ENCODE results near the gene CEACAM5. TPM values are rescaled to one million over a fixed set of nuclear protein-coding genes. Genes with fewer than 3 reads are reported as not detected.

Gene CEACAM5
- total RNA-seq, 1 donor from 2014 or later: not detected

DNA sequence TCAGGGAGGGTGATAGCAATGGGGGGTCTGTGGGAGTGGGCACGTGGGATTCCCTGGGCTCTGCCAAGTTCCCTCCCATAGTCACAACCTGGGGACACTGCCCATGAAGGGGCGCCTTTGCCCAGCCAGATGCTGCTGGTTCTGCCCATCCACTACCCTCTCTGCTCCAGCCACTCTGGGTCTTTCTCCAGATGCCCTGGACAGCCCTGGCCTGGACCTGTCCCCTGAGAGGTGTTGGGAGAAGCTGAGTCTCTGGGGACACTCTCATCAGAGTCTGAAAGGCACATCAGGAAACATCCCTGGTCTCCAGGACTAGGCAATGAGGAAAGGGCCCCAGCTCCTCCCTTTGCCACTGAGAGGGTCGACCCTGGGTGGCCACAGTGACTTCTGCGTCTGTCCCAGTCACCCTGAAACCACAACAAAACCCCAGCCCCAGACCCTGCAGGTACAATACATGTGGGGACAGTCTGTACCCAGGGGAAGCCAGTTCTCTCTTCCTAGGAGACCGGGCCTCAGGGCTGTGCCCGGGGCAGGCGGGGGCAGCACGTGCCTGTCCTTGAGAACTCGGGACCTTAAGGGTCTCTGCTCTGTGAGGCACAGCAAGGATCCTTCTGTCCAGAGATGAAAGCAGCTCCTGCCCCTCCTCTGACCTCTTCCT is 11.1 kb upstream of the CEACAM5 start:
- H3K4me3 Mint-ChIP-seq: no peak overlapping the region
- TF ChIP-seq, protein P1, sequence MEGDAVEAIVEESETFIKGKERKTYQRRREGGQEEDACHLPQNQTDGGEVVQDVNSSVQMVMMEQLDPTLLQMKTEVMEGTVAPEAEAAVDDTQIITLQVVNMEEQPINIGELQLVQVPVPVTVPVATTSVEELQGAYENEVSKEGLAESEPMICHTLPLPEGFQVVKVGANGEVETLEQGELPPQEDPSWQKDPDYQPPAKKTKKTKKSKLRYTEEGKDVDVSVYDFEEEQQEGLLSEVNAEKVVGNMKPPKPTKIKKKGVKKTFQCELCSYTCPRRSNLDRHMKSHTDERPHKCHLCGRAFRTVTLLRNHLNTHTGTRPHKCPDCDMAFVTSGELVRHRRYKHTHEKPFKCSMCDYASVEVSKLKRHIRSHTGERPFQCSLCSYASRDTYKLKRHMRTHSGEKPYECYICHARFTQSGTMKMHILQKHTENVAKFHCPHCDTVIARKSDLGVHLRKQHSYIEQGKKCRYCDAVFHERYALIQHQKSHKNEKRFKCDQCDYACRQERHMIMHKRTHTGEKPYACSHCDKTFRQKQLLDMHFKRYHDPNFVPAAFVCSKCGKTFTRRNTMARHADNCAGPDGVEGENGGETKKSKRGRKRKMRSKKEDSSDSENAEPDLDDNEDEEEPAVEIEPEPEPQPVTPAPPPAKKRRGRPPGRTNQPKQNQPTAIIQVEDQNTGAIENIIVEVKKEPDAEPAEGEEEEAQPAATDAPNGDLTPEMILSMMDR (conservative IDR thresholded peaks at IDR 0.05): no peak
- H3K4me1 Mint-ChIP-seq: no peaks in the 10 kb centered on the region
- peaks cover 12% of the 10 kb centered on the region for H3K9me3 Mint-ChIP-seq
- H3K27ac Mint-ChIP-seq (ENCODE audit: unreplicated experiment): no peak overlapping the region
- peaks cover 4% of the 10 kb centered on the region for H3K36me3 Mint-ChIP-seq (ENCODE audit: low read depth)
- no peak for DNase-seq (ENCODE audit: low read depth, low spot score)
- H3K27me3 Mint-ChIP-seq (ENCODE audit: low read depth): no peaks in the 10 kb centered on the region

DNA sequence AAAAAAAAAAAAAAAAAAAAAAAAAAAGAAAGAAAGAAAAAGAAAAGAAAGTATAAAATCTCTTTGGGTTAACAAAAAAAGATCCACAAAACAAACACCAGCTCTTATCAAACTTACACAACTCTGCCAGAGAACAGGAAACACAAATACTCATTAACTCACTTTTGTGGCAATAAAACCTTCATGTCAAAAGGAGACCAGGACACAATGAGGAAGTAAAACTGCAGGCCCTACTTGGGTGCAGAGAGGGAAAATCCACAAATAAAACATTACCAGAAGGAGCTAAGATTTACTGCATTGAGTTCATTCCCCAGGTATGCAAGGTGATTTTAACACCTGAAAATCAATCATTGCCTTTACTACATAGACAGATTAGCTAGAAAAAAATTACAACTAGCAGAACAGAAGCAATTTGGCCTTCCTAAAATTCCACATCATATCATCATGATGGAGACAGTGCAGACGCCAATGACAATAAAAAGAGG is 9.6 kb upstream of the CEACAM5 start:
- H3K4me3 Mint-ChIP-seq: no peak overlapping the region
- H3K9me3 Mint-ChIP-seq: peaks cover 12% of the 10 kb centered on the region
- H3K27me3 Mint-ChIP-seq (ENCODE audit: low read depth): no peaks in the 10 kb centered on the region

DNA sequence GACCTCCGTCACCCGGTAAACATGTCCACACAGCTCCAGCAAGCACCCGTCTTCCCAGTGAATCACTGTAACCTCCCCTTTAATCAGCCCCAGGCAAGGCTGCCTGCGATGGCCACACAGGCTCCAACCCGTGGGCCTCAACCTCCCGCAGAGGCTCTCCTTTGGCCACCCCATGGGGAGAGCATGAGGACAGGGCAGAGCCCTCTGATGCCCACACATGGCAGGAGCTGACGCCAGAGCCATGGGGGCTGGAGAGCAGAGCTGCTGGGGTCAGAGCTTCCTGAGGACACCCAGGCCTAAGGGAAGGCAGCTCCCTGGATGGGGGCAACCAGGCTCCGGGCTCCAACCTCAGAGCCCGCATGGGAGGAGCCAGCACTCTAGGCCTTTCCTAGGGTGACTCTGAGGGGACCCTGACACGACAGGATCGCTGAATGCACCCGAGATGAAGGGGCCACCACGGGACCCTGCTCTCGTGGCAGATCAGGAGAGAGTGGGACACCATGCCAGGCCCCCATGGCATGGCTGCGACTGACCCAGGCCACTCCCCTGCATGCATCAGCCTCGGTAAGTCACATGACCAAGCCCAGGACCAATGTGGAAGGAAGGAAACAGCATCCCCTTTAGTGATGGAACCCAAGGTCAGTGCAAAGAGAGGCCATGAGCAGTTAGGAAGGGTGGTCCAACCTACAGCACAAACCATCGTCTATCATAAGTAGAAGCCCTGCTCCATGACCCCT is 9.0 kb upstream of the CEACAM5 start:
- no peaks in the 10 kb centered on the region for H3K4me1 Mint-ChIP-seq
- H3K36me3 Mint-ChIP-seq (ENCODE audit: low read depth): peaks cover 4% of the 10 kb centered on the region
- TF ChIP-seq, protein P1 (conservative IDR thresholded peaks at IDR 0.05): no peak
- peaks cover 12% of the 10 kb centered on the region for H3K9me3 Mint-ChIP-seq
- DNase-seq (ENCODE audit: low read depth, low spot score): no peak
- H3K4me3 Mint-ChIP-seq: no peak overlapping the region
- no peaks in the 10 kb centered on the region for H3K27me3 Mint-ChIP-seq (ENCODE audit: low read depth)
- no peak overlapping the region for H3K27ac Mint-ChIP-seq (ENCODE audit: unreplicated experiment)

More for the DNA sequence above, 9.6 kb upstream of the CEACAM5 start:
- Mint-ChIP-seq H3K36me3 (ENCODE audit: low read depth) (peaks cover 4% of the 10 kb centered on the region), H3K4me1 (no peaks in the 10 kb centered on the region), H3K27ac (ENCODE audit: unreplicated experiment) (no peak overlapping the region)
- no peak for DNase-seq (ENCODE audit: low read depth, low spot score)
- TF ChIP-seq, protein P1 (conservative IDR thresholded peaks at IDR 0.05): no peak

DNA sequence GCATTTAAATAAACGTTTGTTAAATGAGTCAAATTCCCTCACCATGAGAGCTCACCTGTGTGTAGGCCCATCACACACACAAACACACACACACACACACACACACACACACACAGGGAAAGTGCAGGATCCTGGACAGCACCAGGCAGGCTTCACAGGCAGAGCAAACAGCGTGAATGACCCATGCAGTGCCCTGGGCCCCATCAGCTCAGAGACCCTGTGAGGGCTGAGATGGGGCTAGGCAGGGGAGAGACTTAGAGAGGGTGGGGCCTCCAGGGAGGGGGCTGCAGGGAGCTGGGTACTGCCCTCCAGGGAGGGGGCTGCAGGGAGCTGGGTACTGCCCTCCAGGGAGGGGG is 8.5 kb upstream of the CEACAM5 start:
- Mint-ChIP-seq H3K27ac (ENCODE audit: unreplicated experiment) (no peak overlapping the region), H3K4me1 (no peaks in the 10 kb centered on the region), H3K36me3 (ENCODE audit: low read depth) (peaks cover 4% of the 10 kb centered on the region), H3K4me3 (no peak overlapping the region), H3K27me3 (ENCODE audit: low read depth) (no peaks in the 10 kb centered on the region), H3K9me3 (peaks cover 12% of the 10 kb centered on the region)
- no peak for DNase-seq (ENCODE audit: low read depth, low spot score)
- TF ChIP-seq, protein P1 (conservative IDR thresholded peaks at IDR 0.05): no peak

DNA sequence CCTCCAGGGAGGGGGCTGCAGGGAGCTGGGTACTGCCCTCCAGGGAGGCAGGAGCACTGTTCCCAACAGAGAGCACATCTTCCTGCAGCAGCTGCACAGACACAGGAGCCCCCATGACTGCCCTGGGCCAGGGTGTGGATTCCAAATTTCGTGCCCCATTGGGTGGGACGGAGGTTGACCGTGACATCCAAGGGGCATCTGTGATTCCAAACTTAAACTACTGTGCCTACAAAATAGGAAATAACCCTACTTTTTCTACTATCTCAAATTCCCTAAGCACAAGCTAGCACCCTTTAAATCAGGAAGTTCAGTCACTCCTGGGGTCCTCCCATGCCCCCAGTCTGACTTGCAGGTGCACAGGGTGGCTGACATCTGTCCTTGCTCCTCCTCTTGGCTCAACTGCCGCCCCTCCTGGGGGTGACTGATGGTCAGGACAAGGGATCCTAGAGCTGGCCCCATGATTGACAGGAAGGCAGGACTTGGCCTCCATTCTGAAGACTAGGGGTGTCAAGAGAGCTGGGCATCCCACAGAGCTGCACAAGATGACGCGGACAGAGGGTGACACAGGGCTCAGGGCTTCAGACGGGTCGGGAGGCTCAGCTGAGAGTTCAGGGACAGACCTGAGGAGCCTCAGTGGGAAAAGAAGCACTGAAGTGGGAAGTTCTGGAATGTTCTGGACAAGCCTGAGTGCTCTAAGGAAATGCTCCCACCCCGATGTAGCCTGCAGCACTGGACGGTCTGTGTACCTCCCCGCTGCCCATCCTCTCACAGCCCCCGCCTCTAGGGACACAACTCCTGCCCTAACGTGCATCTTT is 7.8 kb upstream of the CEACAM5 start:
- H3K4me3 Mint-ChIP-seq: no peak overlapping the region
- H3K27ac Mint-ChIP-seq (ENCODE audit: unreplicated experiment): no peak overlapping the region
- no peak for DNase-seq (ENCODE audit: low read depth, low spot score)
- peaks cover 4% of the 10 kb centered on the region for H3K36me3 Mint-ChIP-seq (ENCODE audit: low read depth)
- TF ChIP-seq, protein P1 (conservative IDR thresholded peaks at IDR 0.05): no peak
- peaks cover 12% of the 10 kb centered on the region for H3K9me3 Mint-ChIP-seq
- H3K27me3 Mint-ChIP-seq (ENCODE audit: low read depth): no peaks in the 10 kb centered on the region
- H3K4me1 Mint-ChIP-seq: no peaks in the 10 kb centered on the region
